Fibroblast of upper back skin (primary cell): ENCODE measurements around the gene ARRDC4.
"Not testable (repeated sequence)": the region's sequence is repeated elsewhere in the genome, so short reads cannot be mapped to it uniquely, and the experiment has no call there.

Source experiments
- DNase-seq: peaks from one replicate; pipeline ENCODE4 v3.0.0-alpha.2; 2013

ARRDC4 gene

GRCh38 chr15:97966924-97967620, 6.6 kb downstream of the ARRDC4 start:
- peak; percentile 35 for DNase-seq

GRCh38 chr15:97967881-97968280, 7.4 kb downstream of the ARRDC4 start:
- no peak for DNase-seq

GRCh38 chr15:97968380-97968779, 7.9 kb downstream of the ARRDC4 start:
- DNase-seq: peak; percentile 94

- DNase-seq: peak; percentile 16
These were observed 11.9 kb downstream of the ARRDC4 start for GRCh38 chr15:97972366-97972765.

- DNase-seq: no peak
These were observed 15.6 kb downstream of the ARRDC4 start for GRCh38 chr15:97976129-97976528.

GRCh38 chr15:97976766-97977503, 16.4 kb downstream of the ARRDC4 start:
- no peak for DNase-seq

- DNase-seq: no peak
These were observed 17.2 kb downstream of the ARRDC4 start for GRCh38 chr15:97977734-97978133.

GRCh38 chr15:97978401-97979139, 18.1 kb downstream of the ARRDC4 start:
- DNase-seq: no peak

- DNase-seq: no peak
These were observed 18.6 kb downstream of the ARRDC4 start for GRCh38 chr15:97979140-97979520.

- no peak for DNase-seq
These were observed 20.6 kb downstream of the ARRDC4 start for GRCh38 chr15:97981058-97981457.

- DNase-seq: no peak
These were observed 21.3 kb downstream of the ARRDC4 start for GRCh38 chr15:97981758-97982157.

GRCh38 chr15:97984157-97984556, 23.7 kb downstream of the ARRDC4 start:
- DNase-seq: no peak

- not testable (repeated sequence) for DNase-seq
These were observed 25.5 kb downstream of the ARRDC4 start for GRCh38 chr15:97985979-97986378.

GRCh38 chr15:97986781-97987180, 26.3 kb downstream of the ARRDC4 start:
- DNase-seq: no peak

- DNase-seq: no peak
These were observed 28.8 kb downstream of the ARRDC4 start for GRCh38 chr15:97989299-97989698.

GRCh38 chr15:97991972-97992541, 31.6 kb downstream of the ARRDC4 start:
- no peak for DNase-seq

- DNase-seq: no peak
These were observed 32.3 kb downstream of the ARRDC4 start for GRCh38 chr15:97992823-97993222.

- DNase-seq: no peak
These were observed 32.8 kb downstream of the ARRDC4 start for GRCh38 chr15:97993310-97993738.

GRCh38 chr15:97994236-97994635, 33.7 kb downstream of the ARRDC4 start:
- no peak for DNase-seq

GRCh38 chr15:97995192-97995591, 34.7 kb downstream of the ARRDC4 start:
- no peak for DNase-seq

- no peak for DNase-seq
These were observed 35.5 kb downstream of the ARRDC4 start for GRCh38 chr15:97995881-97996603.

- DNase-seq: no peak
These were observed 38.0 kb downstream of the ARRDC4 start for GRCh38 chr15:97998307-97999071.
